Keratinocyte (primary cell): Measurements from ENCODE around the gene ZNF467. TPM values are rescaled to one million over a fixed set of nuclear protein-coding genes. Genes with fewer than 3 reads are reported as not detected.

Experiments
- DNase-seq: peaks from one replicate; pipeline ENCODE4 v3.0.0-alpha.2; 2011; ENCODE audit warnings: low read depth, missing footprints, low spot score
- FAIRE-seq: peaks from 2 replicates; lab custom pipeline; 2011; peaks lifted over from hg19 to GRCh38; lab: Jason Lieb, UNC
- H2AFZ ChIP-seq: 2 replicates; pipeline ENCODE4 v1.6.0; 2012; ENCODE audit warnings: low read length, control low read depth, inconsistent platforms; ENCODE audit not compliant: control insufficient read depth
- H3K27ac ChIP-seq: 2 replicates; pipeline ENCODE4 v1.5.1; 2011; ENCODE audit warnings: low read length; ENCODE audit not compliant: control insufficient read depth, insufficient read depth
- H3K27me3 ChIP-seq: 3 replicates; pipeline ENCODE4 v1.6.0; 2011; ENCODE audit warnings: low read length; ENCODE audit not compliant: control insufficient read depth, insufficient read depth; ENCODE audit errors: extremely low read depth
- H3K36me3 ChIP-seq, 2 experiments: 2 replicates in 1 of 2; 3 replicates in 1 of 2; pipeline ENCODE4 v1.5.1; 2011; ENCODE audit warnings: low read length in 2 of 2, mild to moderate bottlenecking in 1 of 2; ENCODE audit not compliant: control insufficient read depth in 2 of 2, insufficient read depth in 2 of 2; ENCODE audit errors: extremely low read depth in 1 of 2
- H3K4me1 ChIP-seq: 3 replicates; pipeline ENCODE4 v1.5.1; 2011; ENCODE audit warnings: low read length; ENCODE audit not compliant: control insufficient read depth, insufficient read depth; ENCODE audit errors: extremely low read depth
- H3K4me2 ChIP-seq: 3 replicates; pipeline ENCODE4 v1.6.0; 2011; ENCODE audit warnings: low read depth, low read length; ENCODE audit not compliant: control insufficient read depth, insufficient read depth; ENCODE audit errors: extremely low read depth
- H3K4me3 ChIP-seq, 3 experiments: fragments of 200-600 bp in 1 of 3; sonication (generic) in 1 of 3; 2 replicates in 2 of 3; 3 replicates in 1 of 3; pipeline ENCODE4 v1.5.1; 2011 to 2016; ENCODE audit warnings: low read length in 3 of 3, mild to moderate bottlenecking in 3 of 3, control low read depth in 2 of 3, inconsistent platforms in 1 of 3, low read depth in 1 of 3, mixed read lengths in 1 of 3, mixed run types in 1 of 3, moderate library complexity in 1 of 3; ENCODE audit not compliant: control insufficient read depth in 2 of 3, insufficient read depth in 2 of 3; ENCODE audit errors: extremely low read depth in 1 of 3
- H3K79me2 ChIP-seq: 2 replicates; pipeline ENCODE4 v1.6.0; 2012; ENCODE audit warnings: low read length; ENCODE audit not compliant: control insufficient read depth, insufficient read depth
- H3K9ac ChIP-seq: 3 replicates; pipeline ENCODE4 v1.6.0; 2011; ENCODE audit warnings: low read length; ENCODE audit not compliant: control insufficient read depth, insufficient read depth; ENCODE audit errors: extremely low read depth
- H3K9me1 ChIP-seq: 3 replicates; pipeline ENCODE4 v1.6.0; 2011; ENCODE audit warnings: low read length; ENCODE audit not compliant: control insufficient read depth, insufficient read depth; ENCODE audit errors: extremely low read depth
- H3K9me3 ChIP-seq: 2 replicates; pipeline ENCODE4 v1.5.1; 2012; ENCODE audit warnings: low read depth, low read length; ENCODE audit not compliant: control insufficient read depth
- H4K20me1 ChIP-seq: 3 replicates; pipeline ENCODE4 v1.6.0; 2011; ENCODE audit warnings: low read length; ENCODE audit not compliant: control insufficient read depth, insufficient read depth; ENCODE audit errors: extremely low read depth
- EZH2 ChIP-seq: IDR thresholded peaks from one replicate; pipeline ENCODE4 v1.6.1; 2012; ENCODE audit warnings: inconsistent platforms, mild to moderate bottlenecking, low read length, moderate library complexity
- dilution Hi-C: fragments of 300-500 bp; cut with MboI; formaldehyde crosslinking; loops from one replicate; pipeline ENCODE4 v1.7.0; 2020; ENCODE audit warnings: low sequenced_read_pairs; ENCODE audit not compliant: extremely low pct_ligation_motif_present
- polyA plus RNA-seq, 5 experiments: library from polyadenylated mRNA; depleted of rRNA in 3 of 5; stranded (reverse) in 3 of 5; stranded (forward) in 1 of 5; unstranded in 1 of 5; fragments of >200 nt; gene quantifications; 1 replicate in 1 of 5; 2 replicates in 3 of 5; 3 replicates in 1 of 5; pipeline versions ENCODE4 v1.2.1 to v1.2.3, GENCODE V29; 2011 to 2012; ENCODE audit warnings: missing spikeins in 2 of 5, low read depth in 1 of 5, low replicate concordance in 1 of 5
- TF ChIP-seq, protein P1 (sequence below), 3 experiments: IDR thresholded peaks in 1 of 3; conservative IDR thresholded peaks in 1 of 3; optimal IDR thresholded peaks in 1 of 3; 2 replicates in 2 of 3; 3 replicates in 1 of 3; pipeline versions ENCODE3 to v1.5.1; 2011; ENCODE audit warnings: low read length in 3 of 3, mild to moderate bottlenecking in 3 of 3, moderate library complexity in 2 of 3, control low read depth in 1 of 3, inconsistent platforms in 1 of 3; ENCODE audit not compliant: insufficient read depth in 2 of 3; ENCODE audit errors: extremely low read depth in 1 of 3

The ZNF467 gene
- polyA plus RNA-seq, 1 donor (not counting 4 experiments of a cell fraction or from before 2014, with no cell fraction given): 0.31 TPM

GRCh38 chr7:149714910-149715471, 58.4 kb downstream of the ZNF467 start:
- peaks cover 17% of the 10 kb centered on the region for H3K79me2 ChIP-seq
- H3K4me2 ChIP-seq: peak overlapping the region; percentile 74
- H4K20me1 ChIP-seq: peaks cover 4% of the 10 kb centered on the region
- no peaks in the 10 kb centered on the region for H3K27me3 ChIP-seq
- DNase-seq: no peak
- H3K27ac ChIP-seq: peak overlapping the region; percentile 84
- peaks cover 2% of the 10 kb centered on the region for H3K9me3 ChIP-seq
- no peak for FAIRE-seq
- peak overlapping the region; percentile 52 to 85 (median 84) for H3K4me3 ChIP-seq
- peak overlapping the region; percentile 81 for H2AFZ ChIP-seq
- TF ChIP-seq, protein P1, sequence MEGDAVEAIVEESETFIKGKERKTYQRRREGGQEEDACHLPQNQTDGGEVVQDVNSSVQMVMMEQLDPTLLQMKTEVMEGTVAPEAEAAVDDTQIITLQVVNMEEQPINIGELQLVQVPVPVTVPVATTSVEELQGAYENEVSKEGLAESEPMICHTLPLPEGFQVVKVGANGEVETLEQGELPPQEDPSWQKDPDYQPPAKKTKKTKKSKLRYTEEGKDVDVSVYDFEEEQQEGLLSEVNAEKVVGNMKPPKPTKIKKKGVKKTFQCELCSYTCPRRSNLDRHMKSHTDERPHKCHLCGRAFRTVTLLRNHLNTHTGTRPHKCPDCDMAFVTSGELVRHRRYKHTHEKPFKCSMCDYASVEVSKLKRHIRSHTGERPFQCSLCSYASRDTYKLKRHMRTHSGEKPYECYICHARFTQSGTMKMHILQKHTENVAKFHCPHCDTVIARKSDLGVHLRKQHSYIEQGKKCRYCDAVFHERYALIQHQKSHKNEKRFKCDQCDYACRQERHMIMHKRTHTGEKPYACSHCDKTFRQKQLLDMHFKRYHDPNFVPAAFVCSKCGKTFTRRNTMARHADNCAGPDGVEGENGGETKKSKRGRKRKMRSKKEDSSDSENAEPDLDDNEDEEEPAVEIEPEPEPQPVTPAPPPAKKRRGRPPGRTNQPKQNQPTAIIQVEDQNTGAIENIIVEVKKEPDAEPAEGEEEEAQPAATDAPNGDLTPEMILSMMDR (optimal IDR thresholded peaks at IDR 0.05 in 1 of 3, IDR thresholded peaks at IDR 0.05 in 1 of 3, conservative IDR thresholded peaks at IDR 0.05 in 1 of 3; ENCODE audit: extremely low read depth in 1 of 3, insufficient read depth in 2 of 3, low read length in 3 of 3): no peak
- TF ChIP-seq EZH2: no peak
- peak overlapping the region; percentile 81 for H3K9ac ChIP-seq
- peaks cover 0 to 1% of the 10 kb centered on the region in 2 experiments for H3K36me3 ChIP-seq
- dilution Hi-C loops: no loop called here
- peaks cover 9% of the 10 kb centered on the region for H3K9me1 ChIP-seq
- peaks cover 34% of the 10 kb centered on the region for H3K4me1 ChIP-seq

Other genes starting within 250 kb of the ZNF467 start
- 7.0 to 19.9 TPM (median 10.1 TPM) in 3 replicates for gene ZNF862, start 64.8 kb upstream of the ZNF467 start, polyA plus RNA-seq
- 3.5 to 12.0 TPM (median 5.0 TPM) in 3 replicates for gene ATP6V0E2, start 100.4 kb upstream of the ZNF467 start, polyA plus RNA-seq